Inflammatory macrophage treated with lipopolysaccharide for 4 hours (primary cell): ENCODE results near the gene CDC42BPB.

Experiments used
- DNase-seq: peaks from one replicate; pipeline ENCODE4 v3.0.0-alpha.2; 2020

CDC42BPB gene

GRCh38 chr14:102957222-102957621 is 100.1 kb downstream of the CDC42BPB start:
- DNase-seq: no peak

DNA sequence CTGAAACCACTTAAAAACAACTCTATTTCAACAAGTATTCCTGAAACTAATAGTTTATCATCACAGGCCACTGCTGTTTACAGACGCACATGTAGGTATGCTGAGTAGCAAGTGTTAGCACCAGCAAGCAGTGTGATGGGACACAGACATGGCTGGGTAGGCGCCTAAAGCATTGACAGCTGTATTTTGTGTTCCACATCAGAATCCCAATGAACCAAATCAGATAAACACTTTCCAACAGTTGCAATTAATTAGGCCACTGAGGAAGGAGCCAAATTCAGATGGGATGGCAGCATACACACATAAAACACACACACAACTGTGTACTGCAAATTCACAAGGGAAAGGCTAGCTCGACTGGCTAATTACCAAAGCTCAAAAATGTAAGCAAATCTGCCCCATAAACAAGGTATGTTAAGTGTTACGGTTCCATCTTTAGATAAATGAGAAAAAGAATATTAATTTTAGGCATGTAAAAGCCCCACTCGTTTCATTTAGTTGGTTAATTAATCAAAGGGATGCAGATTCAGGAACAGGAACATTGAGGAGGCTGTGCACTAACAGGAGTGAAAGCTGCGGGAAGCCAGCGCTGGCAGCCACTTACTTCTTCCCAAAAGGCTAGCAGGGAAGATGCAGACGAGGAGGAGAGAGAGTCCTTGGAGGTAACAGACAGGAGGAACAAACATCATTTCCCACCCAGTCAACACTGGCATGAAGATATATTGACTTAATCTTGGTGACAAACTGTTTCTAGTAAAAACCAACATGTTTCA is 101.5 kb downstream of the CDC42BPB start:
- DNase-seq: no peak

DNA sequence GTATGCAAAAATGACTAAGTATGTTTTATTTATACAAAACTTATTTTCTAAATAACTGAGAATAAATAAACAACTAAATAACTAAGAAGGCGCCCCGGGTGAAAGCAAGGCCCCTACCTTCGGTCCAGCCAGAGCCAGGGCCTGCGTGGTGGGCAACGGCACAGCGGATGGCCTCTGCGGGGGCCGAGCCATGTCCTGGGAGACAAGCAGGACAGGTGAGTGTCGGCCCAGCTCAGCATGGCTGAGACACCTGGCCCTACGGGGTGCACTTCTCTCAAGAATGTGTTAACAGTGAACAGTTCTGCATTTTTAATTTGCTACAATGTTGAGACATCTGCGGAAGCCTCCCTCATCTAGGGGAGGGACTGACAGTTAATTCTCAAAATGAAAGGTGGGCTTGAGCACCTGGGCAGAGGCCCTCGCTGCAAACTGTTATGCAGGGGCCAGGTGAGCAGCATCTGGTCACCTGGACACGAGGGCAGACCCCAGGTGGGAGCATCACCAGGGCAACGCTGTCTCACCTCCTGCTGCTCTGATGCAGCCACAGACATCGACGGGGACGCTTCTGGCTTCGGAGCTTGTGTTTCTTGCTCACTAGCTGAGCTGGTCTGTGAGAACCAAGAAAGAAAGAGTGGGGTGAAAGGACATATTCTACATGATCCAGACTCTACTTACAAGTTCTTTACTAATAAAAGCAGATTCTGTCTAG is 103.1 kb downstream of the CDC42BPB start:
- DNase-seq: no peak

DNA sequence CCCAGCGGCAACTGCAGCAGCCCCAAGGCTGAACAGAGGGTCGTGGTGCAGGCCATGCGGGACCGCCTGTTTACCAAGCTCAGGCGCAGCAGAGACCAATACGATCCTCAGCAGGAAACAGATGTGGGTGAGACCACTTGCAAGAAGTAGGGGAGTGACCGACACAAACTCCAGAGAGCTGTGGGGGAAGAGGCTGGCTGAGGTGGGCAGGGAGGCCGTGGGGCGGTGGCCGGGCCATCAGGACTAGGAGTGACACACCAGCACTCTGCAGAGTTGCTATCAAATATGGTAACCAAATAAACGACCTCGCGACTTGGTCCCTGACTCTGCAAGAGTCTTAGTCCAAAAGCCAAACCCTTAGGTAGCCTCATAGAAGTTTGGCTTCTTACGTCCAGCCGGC is 104.2 kb downstream of the CDC42BPB start:
- no peak for DNase-seq

DNA sequence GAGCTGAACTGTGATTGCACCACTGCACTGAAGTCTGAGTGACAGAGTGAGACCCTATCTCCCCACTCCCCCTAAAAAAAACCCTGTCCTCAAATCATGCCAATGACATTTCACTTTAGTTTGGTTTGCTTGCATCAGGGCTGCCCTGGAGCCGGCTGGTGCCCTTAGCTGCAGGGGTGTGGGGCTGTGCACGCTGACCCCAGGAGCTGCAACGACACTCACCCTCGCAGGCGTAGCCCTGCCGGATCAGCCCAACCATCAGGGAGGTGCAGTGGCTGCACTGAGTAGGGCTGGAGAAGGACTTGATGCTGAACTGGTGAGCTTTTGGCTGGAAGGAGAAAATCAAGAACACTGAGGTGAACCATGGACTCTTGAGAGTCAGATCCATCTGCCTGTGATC is 105.1 kb downstream of the CDC42BPB start:
- DNase-seq: no peak

DNA sequence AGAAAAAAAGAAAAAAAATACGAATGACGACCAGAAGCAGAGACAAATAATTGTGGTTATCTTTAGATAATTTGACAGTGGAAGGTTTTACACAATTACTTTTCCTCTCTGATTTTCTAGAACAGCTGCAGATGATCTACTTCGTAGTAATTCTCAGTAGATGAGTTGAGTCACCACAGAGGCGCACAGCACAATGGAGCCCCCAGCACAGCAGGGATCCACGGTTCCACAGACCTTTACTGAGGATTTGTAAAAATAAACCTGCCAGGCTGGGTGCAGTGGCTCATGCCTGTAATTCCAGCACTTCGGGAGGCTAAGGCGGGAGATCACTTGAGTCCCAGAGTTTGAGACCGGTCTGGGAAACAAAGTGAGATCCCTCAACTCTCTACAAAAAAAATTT is 105.5 kb downstream of the CDC42BPB start:
- DNase-seq: no peak

DNA sequence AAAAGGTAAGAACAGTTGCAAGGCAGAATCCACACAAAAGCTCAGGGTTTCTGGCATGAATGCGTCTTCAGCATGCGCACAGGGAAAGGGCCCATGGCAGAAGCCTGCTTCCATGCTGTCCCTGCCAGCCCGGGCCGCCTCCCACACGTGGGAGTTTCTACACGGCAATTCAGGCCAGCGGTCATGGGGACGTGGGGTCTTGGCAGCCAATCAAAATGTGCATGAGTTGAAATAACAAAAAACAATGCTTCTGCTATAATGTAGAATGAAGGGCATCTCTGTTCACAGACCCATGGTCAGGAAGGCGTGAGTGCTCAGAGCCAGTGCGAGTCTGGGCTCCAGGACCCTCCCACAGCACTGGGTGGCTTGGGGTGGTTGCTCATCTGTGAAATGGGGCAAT is 106.3 kb downstream of the CDC42BPB start:
- no peak for DNase-seq

DNA sequence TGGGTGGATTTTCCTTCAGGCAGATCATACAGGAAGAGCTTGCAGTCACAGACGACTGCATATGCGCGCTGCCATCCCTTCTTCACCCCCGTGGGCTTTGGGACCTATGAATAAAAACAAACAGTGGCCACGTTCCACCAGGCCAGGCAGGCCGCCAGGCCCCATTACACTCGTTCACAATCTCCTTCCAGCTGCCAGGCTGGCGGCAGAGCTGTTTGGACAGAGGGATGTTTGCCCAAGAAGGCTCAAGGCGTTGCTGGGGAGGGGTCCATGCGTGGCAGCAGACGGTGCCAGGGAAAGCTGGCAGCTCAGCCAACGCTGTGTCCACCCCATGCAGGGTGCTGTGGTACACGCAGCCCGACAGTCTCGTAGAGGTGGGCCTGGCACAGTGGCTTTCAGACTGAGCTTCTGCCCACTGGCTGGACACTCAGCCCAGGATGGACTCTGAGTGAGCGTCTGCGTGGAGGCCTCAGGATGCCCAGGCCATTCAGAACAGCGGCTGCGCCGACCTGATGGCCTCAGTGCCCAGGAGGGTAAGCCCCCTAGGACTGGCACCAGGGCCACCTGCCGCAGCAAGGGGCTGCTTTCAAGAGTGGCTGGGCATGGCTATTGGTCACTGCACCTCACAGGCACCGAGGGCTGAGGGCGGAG is 107.4 kb downstream of the CDC42BPB start:
- DNase-seq: no peak

DNA sequence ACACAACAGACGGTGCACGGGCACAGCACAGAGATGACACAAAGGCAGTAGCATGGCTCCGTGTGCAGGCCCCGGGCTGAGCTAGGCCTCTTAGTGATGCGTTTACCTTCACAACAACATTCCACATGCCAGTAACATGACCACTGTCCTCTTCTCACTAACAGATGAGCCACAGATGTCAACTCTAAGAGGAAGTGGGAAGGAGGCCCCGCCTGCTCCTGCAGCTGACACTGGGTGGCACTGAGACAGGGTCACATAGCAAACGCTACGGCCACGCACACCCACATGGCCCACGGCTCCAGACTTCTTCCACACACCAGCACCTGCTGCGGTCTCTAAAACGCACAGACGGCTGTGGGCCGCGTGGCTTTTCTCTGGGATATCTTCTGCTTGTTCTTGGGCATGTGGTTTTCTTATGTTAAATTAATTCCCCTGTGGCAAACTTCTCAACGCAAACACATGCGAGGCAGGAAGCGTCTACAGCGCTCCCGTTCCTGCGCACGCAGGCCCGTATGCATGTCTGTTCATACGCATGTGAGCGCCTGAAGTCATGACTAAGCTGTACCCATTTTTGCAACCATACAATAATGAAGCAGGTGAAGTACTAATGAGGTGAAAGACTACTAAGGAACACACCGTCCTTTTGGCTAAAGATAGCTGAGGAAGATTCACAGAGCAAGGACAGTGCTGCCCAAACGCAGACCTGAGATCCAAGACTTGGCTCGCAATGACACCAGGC is 108.1 kb downstream of the CDC42BPB start:
- DNase-seq: peak; percentile 51

- DNase-seq: no peak
Measured at GRCh38 chr14:102948698-102949061, 108.7 kb downstream of the CDC42BPB start.

- no peak for DNase-seq
Measured at GRCh38 chr14:102947321-102948103, 109.8 kb downstream of the CDC42BPB start.

DNA sequence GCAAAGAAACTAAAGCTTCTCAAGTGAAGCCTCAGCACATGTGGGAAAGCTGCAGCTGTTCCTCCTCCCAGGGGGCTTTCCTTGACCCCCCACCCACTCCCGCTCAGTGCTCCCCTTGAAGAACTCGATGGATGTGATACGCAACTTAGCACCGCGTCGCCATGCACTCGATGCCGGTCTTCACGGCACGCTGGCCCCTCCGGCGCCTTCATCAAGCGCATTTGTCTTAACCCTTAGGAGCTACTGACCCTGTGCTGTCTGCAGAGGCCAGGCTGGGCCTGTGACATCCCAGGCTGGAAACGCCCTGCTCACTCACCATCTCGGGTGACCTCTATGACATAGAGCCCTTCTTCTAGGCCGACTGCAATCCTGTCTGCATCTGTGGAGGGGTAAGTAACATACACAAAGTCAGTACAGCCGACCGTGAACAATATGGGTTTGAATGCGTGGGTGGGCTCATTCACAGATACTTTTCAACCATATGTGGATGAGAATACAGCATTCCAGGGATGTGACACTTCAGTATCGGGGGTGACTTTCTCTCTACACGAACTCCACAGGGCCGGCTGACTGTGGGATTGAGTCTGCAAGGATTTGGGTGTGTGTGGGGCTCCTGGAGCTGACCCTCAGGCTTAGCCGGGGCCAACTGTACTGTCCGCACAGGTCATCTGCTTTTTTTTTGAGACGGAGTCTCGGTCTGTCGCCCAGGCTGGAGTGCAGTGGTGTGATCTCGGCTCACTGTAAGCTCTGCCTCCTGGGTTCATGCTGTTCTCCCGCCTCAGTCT is 111.8 kb downstream of the CDC42BPB start:
- no peak for DNase-seq

GRCh38 chr14:102944448-102945330 is 112.7 kb downstream of the CDC42BPB start:
- DNase-seq: no peak

- no peak for DNase-seq
Measured at GRCh38 chr14:102943979-102944378, 113.4 kb downstream of the CDC42BPB start.

- no peak for DNase-seq
Measured at GRCh38 chr14:102943454-102943853, 113.9 kb downstream of the CDC42BPB start.

DNA sequence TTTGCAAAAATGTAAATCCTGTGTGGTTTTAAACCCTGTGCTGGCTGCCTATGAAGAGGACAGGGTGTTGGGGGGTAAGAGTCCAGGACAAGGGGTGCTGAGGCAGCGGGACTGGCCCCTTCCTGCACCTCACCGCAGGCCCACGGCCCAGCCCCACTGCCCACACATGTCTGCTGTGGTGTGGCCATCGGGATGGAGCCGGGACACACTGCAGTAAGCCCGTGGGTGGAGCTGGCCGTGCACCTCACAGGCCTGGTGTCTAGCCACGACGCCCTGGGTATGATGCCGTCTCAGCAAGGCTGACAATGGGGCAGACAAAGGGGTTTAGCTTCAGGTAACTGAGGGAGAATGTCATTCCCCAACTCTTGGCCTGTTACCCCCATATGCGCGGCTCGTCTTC is 115.3 kb downstream of the CDC42BPB start:
- no peak for DNase-seq

DNA sequence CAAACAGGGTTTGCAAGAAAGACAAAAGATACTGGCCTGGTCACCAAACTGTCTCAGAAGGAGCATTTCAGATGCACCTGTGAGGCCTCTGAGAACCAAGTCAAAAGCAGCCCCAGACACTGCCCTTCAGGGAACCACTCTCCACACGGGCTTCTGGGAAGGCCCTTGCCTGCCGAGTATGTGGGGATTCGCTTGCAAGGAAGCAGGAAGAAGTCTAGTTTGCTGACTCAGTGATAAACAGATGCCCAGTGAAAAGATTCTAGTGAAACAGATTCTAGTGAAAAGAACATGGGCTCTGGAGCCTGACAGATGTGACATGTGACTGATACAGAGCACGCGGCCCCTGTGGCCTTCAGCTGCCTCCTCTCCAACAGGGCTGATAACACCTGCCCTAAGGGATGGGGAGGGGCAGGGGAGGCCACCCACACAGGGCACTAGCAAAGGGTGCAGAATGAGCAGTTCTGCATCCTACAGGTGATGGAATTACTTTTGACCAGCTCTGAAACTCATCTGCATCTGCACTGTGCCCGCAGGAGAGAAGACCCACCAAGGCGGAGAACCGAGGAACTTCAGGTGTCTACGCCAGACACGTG is 115.8 kb downstream of the CDC42BPB start:
- no peak for DNase-seq

DNA sequence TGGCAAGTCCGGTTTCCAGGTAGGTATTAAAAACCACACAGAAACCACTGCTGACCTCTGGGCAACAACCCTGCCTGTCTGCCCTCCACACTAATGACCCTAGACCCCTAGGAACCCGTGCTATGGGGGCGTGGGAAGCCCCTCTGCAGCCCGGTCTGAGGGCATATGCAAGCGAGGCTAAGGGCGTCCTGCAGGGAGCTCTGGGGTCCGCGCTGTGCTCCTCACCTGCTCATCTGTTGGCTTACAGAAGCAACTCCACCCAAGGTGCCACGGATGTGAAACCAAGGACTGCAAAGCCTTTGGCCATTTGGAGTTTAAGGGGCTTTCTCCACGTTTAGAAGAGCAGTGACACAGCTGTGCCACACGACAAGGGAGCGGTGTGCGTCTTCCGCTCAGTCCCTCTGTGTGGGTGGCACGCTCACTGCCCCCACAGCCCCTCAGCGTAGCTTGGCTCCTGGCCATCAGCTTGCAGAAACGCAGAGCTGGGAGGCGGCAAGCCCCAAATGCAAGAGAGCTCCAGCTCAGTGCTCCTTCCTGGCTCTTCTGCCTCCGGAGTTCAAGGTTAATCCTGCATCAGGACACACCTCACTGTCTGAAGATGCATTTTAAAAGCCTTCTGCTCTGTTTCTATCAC is 116.5 kb downstream of the CDC42BPB start:
- DNase-seq: no peak

DNA sequence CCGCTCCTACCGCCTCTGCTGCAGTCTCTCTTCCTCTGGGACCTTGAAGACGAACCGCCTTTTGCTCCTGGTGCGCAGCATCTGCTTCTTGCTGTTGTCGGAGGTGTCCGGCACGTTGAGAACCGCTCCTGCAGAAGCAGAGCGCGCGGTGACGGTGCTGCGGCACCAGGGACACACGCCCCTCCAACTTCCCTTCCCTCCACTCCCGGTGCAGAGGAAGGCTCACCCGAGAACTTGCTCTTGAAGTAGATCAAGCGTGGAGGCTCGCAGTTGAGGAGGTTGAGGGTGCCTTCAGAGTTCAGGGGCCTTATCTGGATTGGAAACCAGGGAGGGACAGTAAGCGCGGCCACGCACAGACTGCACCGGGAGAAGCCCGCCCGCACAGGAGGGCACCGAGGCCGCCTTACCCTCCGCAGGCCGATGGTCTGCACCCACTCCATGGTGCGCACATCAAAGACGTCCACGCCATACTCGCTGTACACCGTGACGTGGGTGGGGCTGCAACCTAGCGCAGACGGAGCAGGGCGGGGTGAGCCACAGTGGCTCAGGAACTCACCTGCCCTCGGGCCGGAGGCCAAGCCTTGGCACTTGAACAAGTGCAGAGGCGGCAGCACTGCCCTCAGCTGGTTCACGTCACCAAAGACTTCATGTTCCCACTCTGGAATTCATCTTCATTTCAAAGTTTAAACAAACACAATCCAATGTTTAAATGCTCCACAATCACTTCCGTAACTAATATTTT is 117.4 kb downstream of the CDC42BPB start:
- DNase-seq: no peak
